IPS-18a (cell line): Measurements from ENCODE around the gene NDUFB11.
A peak's percentile ranks its signal among the peaks of the same experiment; 100 is the strongest.

Source experiments
- H3K27ac ChIP-seq: one replicate; pipeline ENCODE4 v1.5.1; 2013; ENCODE audit warnings: low read length
- H3K27me3 ChIP-seq: one replicate; pipeline ENCODE4 v1.6.1; 2013; ENCODE audit warnings: mild to moderate bottlenecking, low read length; ENCODE audit not compliant: control insufficient read depth, insufficient read depth
- H3K36me3 ChIP-seq: one replicate; pipeline ENCODE4 v1.6.1; 2013; ENCODE audit warnings: low read depth, low read length; ENCODE audit not compliant: control insufficient read depth
- H3K4me1 ChIP-seq: one replicate; pipeline ENCODE4 v1.6.1; 2013; ENCODE audit warnings: low read depth, low read length; ENCODE audit not compliant: control insufficient read depth
- H3K4me3 ChIP-seq: one replicate; pipeline ENCODE4 v1.5.1; 2013; ENCODE audit warnings: low read length
- H3K9ac ChIP-seq: one replicate; pipeline ENCODE4 v1.6.1; 2013; ENCODE audit warnings: mild to moderate bottlenecking, low read length, moderate library complexity
- H3K9me3 ChIP-seq: one replicate; pipeline ENCODE4 v1.6.1; 2013; ENCODE audit warnings: low read depth, low read length; ENCODE audit not compliant: control insufficient read depth

Gene NDUFB11

DNA sequence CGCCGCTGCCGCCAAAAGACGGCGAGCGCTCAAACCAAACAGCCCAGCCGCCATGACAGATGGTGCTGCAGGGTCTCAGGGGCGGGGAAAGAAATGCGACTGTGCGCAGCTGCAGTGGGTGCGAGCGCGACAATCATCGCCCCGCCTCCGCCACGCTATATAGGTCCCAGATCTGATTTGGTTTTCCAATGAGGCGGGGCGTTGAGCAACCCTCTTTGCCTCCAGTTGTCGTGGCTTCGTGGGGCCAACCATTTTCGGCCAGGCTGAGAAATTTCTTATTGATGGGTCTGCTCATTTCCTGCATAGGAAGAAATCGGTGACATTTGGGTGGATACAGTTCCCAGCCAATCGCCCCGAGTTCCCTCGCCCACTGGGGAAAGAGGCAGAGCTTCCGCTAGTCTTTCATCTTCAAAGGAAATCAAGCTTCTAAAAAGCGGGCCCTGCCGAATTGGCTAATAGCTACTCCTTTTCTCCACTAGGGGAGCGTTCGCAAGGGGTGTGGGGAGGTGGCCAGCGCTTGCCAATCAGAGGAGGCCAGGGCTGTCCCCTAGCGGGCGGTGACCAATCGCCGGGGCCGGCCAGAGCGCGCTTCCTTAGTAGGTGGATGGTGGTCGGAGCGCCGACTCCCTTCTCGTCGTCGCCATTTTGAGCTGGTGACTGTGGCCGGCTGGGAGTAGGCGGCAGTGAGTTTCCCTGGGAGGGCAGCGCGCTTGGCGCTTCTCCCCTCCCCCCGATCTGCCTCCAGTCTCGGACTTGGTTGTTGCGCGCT, at the start of gene NDUFB11, which contains the start of gene RBM10:
NDUFB11 (minus strand) TSS at position 77 of the 769 bp plus-strand sequence; CDS start at position 54, 23 bp downstream.
RBM10 (plus strand) TSS at position 596 of the 769 bp plus-strand sequence. CDS start 2,261 bp downstream, outside the sequence.
- H3K27me3 ChIP-seq: no peaks in the 10 kb centered on the region
- peak within 1 kb of the TSS; percentile 69 for H3K4me3 ChIP-seq
- H3K9ac ChIP-seq: peak within 1 kb of the TSS; percentile 84
- peak within 1 kb of the TSS; percentile 86 for H3K27ac ChIP-seq
- peaks cover 6% of the 10 kb centered on the region for H3K36me3 ChIP-seq
- no peaks in the 10 kb centered on the region for H3K4me1 ChIP-seq
- peaks cover 3% of the 10 kb centered on the region for H3K9me3 ChIP-seq

DNA sequence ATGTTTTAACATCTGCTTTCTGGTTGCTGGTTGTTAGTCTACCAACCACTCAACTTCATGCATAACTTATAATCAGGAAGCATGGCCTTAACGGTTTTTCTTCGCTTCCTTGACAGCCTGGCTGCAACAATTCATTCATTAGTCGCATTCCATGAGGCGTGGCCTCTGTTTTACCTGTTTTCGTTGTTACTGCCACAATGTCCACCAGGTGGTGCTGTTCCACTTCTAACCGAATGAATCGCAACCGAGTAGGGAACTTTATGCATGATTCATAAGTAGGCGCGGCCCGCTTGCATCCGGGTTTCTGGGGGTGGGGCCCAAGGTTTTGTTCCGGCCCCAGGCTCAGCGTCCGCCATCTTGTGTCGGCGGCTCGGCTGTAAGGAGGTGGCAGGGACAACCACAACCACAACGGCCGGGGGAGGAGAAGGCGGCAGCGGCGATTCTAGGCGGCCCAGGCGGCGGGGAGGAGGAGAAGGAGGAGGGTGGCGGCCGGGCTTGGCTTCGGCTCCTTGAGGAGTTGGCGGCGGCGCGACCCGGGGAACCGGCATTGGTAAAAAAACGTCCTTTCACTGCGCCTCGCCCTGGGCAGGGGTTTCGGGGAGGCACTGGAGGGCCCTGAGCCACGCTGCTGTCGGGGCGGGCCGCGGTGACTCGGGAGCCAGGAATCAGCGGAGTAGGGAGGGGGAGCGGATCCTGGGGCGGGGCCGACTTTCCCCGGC, 49.1 kb upstream of the NDUFB11 start, which contains the start of gene UBA1:
UBA1 (plus strand) TSS at position 355 of the 719 bp plus-strand sequence. CDS start 4,974 bp downstream, outside the sequence.
- H3K27me3 ChIP-seq: no peaks in the 10 kb centered on the region
- H3K9ac ChIP-seq: peak within 1 kb of the TSS; percentile 80
- peaks cover 4% of the 10 kb centered on the region for H3K36me3 ChIP-seq
- H3K4me3 ChIP-seq: peak within 1 kb of the TSS; percentile 75
- H3K4me1 ChIP-seq: no peaks in the 10 kb centered on the region
- H3K27ac ChIP-seq: no peak within 1 kb of the TSS
- H3K9me3 ChIP-seq: no peaks in the 10 kb centered on the region

- H3K9me3 ChIP-seq: no peaks in the 10 kb centered on the region
- no peaks in the 10 kb centered on the region for H3K27me3 ChIP-seq
- H3K4me1 ChIP-seq: no peaks in the 10 kb centered on the region
- peak overlapping the region; percentile 24 for H3K9ac ChIP-seq
- no peak overlapping the region for H3K27ac ChIP-seq
- peak overlapping the region; percentile 68 for H3K4me3 ChIP-seq
- no peaks in the 10 kb centered on the region for H3K36me3 ChIP-seq
These were observed 47.4 kb upstream of the NDUFB11 start for GRCh38 chrX:47191806-47192401.

DNA sequence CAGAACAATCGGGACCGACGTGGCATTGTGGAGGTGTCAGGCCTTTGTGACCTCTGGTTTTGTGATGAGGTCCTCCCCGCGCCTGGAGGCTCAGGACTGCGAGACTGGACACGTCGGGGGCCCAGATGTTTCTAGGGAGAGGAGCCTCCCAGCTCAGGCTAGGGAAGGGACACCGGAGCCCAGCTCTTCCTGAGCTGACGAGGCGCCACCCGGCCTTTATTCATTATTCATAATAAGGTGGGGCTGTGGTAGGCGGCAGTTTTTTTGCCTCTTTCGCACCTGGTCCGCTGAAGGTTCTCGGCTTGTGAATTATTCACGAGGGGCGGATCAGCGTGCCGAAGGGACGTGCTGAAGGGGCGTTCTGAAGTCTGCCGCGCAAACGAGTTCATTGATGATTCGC, 46.8 kb upstream of the NDUFB11 start:
- Histone ChIP-seq H3K36me3 (peaks cover 6% of the 10 kb centered on the region), H3K9me3 (no peaks in the 10 kb centered on the region), H3K27me3 (no peaks in the 10 kb centered on the region), H3K9ac (peak overlapping the region; percentile 24), H3K4me1 (no peaks in the 10 kb centered on the region), H3K4me3 (peak overlapping the region; percentile 68), H3K27ac (no peak overlapping the region)

- H3K4me1 ChIP-seq: no peaks in the 10 kb centered on the region
- H3K4me3 ChIP-seq: peak overlapping the region; percentile 68
- no peak overlapping the region for H3K27ac ChIP-seq
- H3K27me3 ChIP-seq: no peaks in the 10 kb centered on the region
- H3K36me3 ChIP-seq: peaks cover 9% of the 10 kb centered on the region
- H3K9ac ChIP-seq: peak overlapping the region; percentile 44
- H3K9me3 ChIP-seq: no peaks in the 10 kb centered on the region
These were observed 46.2 kb upstream of the NDUFB11 start for GRCh38 chrX:47190445-47191269.

DNA sequence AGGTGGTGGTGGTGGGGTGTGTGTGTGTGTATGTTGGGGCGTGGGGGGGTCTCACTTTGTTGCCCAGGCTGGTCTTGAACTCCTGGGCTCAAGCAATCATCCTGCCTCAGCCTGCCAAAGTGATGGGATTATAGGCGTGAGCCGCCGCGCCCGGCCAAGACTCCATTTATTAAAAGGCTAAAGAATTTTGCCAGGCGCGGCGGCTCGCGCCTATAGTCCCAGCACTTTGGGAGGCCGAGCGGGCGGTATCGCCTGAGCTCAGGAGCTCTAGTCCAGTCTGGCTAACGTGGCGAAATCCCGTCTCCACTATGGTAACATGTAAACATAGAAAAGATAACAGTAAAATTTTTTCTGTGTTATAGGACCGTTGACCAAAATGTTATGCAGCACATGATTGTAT, 45.4 kb upstream of the NDUFB11 start:
- Histone ChIP-seq H3K27me3 (no peaks in the 10 kb centered on the region), H3K27ac (no peak overlapping the region), H3K9me3 (no peaks in the 10 kb centered on the region), H3K4me1 (no peaks in the 10 kb centered on the region), H3K4me3 (no peak overlapping the region), H3K36me3 (peaks cover 13% of the 10 kb centered on the region), H3K9ac (no peak overlapping the region)

- H3K36me3 ChIP-seq: peaks cover 20% of the 10 kb centered on the region
- H3K4me1 ChIP-seq: no peaks in the 10 kb centered on the region
- no peak overlapping the region for H3K9ac ChIP-seq
- no peaks in the 10 kb centered on the region for H3K9me3 ChIP-seq
- no peak overlapping the region for H3K27ac ChIP-seq
- no peak overlapping the region for H3K4me3 ChIP-seq
- H3K27me3 ChIP-seq: no peaks in the 10 kb centered on the region
These were observed 42.7 kb upstream of the NDUFB11 start for GRCh38 chrX:47187106-47187677.

- Histone ChIP-seq H3K27ac (no peak overlapping the region), H3K9ac (no peak overlapping the region), H3K36me3 (peaks cover 29% of the 10 kb centered on the region), H3K4me3 (no peak overlapping the region), H3K27me3 (no peaks in the 10 kb centered on the region), H3K4me1 (no peaks in the 10 kb centered on the region), H3K9me3 (no peaks in the 10 kb centered on the region)
These were observed 41.7 kb upstream of the NDUFB11 start for GRCh38 chrX:47186096-47186740.

- H3K36me3 ChIP-seq: peaks cover 29% of the 10 kb centered on the region
These were observed 40.7 kb upstream of the NDUFB11 start for GRCh38 chrX:47185241-47185640.

DNA sequence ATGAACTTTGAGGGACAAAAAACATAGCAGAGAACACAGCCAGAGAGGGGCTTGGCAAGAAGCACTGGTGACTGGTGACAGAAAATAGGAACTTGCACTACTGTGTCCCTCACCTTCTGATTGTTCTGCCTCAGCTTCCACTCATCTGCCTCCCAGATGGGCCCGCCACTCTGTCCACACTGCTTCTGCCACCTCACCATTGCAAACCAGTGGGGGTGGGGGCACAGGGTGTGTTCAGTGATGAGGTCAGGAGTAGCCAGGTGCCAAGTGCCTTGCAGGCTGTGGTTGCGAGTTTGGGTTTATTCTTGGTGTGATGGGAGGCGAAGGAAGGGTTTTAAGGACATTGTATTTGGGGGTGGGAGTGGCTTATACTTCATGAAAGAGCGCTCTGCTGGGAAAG, 40.0 kb upstream of the NDUFB11 start:
- Histone ChIP-seq H3K4me1 (no peaks in the 10 kb centered on the region), H3K4me3 (no peak overlapping the region), H3K27ac (no peak overlapping the region), H3K27me3 (no peaks in the 10 kb centered on the region), H3K9ac (no peak overlapping the region), H3K36me3 (peaks cover 29% of the 10 kb centered on the region), H3K9me3 (no peaks in the 10 kb centered on the region)

More at GRCh38 chrX:47185241-47185640, 40.7 kb upstream of the NDUFB11 start:
- H3K9me3 ChIP-seq: no peaks in the 10 kb centered on the region
- no peak overlapping the region for H3K27ac ChIP-seq
- no peaks in the 10 kb centered on the region for H3K4me1 ChIP-seq
- no peaks in the 10 kb centered on the region for H3K27me3 ChIP-seq
- no peak overlapping the region for H3K9ac ChIP-seq
- no peak overlapping the region for H3K4me3 ChIP-seq
